ENCODE measurements around the gene ZDHHC6.

GRCh38 chr10:112454910-112455779 is 8.4 kb upstream of the ZDHHC6 start:
- TF ChIP-seq CTCF (IDR thresholded peaks at IDR 0.05; ENCODE audit: low read length) = no peak
- no peak for TF ChIP-seq EZH2 (optimal IDR thresholded peaks at IDR 0.05; ENCODE audit: low read depth, low read length)
- no peak for TF ChIP-seq EZH2phosphoT487 (IDR thresholded peaks at IDR 0.05; ENCODE audit: low read length)
